HG02885 (cell line): ENCODE results near the gene KCNQ4.

Experiments
- ATAC-seq: cut with Tn5 transposase; IDR thresholded peaks from one replicate; pipeline ENCODE4 v1.9.1; 2021; ENCODE audit warnings: mild to moderate bottlenecking; ENCODE audit not compliant: unreplicated experiment, poor library complexity

Gene KCNQ4

DNA sequence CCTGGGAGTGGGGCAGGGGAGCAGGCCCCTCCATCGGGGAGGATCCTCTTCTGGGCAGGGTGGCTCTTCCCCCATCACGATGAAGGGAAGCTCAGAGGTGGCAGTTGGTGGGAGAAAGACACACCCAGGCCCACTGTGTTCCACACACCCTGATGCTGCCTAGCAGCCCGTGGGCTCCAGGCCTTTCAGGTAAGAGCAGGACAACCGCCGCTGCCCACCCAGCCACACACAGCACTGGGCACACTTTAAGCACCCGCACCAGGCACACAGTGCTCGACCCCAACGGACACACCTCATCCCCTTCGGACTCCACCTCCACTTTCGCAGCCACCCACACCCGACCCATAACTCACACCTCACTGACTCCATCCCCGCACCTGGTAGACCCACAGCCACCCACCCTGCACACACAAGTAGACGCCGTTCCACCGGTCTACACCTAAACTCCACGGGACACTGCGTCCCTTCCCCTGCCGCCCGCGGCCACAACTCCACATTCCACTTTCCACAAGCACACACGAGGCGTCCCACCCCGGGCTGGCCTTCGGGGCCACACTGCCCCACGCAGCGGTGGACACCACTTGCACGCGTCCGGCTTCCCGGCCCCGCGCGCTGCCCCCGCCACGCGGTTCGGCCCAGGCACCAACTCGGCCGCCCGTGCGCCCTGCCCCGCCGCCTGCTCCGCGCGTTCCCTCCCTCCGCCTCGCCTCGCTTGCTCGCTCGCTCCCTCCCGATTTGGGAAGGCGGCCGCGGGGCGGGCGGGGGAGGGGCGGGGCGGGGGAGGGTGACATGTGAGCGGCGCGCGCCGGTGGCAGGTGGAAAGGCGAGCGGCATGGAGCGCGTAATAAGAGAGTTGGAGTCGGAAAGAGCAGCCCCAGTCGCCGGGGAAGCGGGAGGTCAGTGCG lies at the start of gene KCNQ4:
KCNQ4 (plus strand) TSS at position 787 of the 905 bp plus-strand sequence. CDS start 307 bp downstream, outside the sequence.
- ATAC-seq = no peak

DNA sequence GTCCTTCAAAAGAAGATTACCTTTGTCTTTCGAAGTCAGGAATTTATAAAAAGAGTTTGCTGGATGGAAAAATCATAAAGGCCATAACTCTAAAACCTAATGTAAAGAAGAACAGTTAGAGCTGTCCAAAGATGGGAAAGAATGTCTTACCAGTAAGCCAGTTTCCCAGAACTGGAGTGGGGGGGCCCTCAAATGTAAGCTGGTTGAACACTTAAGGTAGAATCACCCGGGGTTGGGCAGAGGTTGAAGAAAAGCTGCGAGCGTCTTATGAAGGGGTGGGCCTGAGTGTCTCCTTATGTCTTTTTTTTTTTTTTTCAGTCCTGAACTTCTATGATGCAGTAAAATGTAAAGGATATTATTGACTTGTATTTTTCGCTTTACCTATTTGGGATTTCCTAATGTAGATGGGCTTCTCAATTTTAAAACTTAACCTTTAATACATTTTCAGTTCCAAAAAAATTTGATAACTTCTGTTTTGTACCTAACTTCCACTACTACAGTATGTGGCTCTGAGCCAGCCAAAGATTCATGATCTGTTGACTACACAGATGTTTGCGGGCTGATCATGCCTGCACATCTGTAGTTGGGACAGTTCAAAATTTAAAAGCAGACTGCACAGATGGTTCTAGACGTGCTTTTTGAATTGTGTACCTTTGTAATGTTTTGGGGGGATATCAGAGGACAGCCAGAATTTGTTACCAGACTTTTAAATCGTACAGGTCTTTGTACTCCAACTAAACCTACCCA lies 48.5 kb upstream of the KCNQ4 start:
- no peak for ATAC-seq

DNA sequence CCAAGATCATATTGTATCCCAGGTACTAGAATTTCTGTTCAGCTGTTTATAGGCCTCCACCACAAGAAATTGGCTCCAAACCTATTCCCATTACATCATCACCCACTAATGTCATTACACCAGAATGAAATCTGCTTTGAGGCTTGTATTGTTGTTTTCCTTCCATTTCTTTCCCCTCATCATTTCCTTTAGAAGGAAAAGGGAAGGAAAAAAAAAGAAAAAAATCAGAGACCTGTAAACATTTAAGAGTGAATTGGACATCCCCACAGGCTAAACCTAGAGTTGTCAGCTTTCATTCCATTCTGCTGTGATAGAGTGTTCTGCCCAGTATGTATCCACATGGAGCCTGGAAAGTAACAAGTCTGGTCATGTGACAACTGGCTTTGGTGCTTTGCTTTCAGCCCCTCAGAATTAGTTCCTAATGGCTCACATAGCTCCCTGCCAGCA lies 47.5 kb upstream of the KCNQ4 start:
- ATAC-seq = no peak

DNA sequence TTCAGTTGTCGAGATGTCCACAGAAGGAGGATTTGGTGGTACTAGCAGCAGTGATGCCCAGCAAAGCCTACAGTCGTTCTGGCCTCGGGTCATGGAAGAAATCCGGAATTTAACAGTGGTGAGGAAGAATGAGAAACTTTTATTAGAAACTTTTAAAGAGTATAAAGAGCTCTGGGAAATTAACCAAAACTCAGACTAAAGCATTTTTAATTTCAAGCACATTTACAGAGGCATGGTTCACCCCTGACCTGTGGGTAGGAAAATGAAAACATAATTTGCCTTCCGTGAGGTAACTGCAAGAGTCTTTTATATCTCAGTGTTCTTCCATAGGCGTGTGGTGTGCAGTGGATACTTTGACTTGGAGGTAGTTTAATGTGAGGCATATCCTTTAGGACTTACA lies 44.8 kb upstream of the KCNQ4 start:
- ATAC-seq = no peak

DNA sequence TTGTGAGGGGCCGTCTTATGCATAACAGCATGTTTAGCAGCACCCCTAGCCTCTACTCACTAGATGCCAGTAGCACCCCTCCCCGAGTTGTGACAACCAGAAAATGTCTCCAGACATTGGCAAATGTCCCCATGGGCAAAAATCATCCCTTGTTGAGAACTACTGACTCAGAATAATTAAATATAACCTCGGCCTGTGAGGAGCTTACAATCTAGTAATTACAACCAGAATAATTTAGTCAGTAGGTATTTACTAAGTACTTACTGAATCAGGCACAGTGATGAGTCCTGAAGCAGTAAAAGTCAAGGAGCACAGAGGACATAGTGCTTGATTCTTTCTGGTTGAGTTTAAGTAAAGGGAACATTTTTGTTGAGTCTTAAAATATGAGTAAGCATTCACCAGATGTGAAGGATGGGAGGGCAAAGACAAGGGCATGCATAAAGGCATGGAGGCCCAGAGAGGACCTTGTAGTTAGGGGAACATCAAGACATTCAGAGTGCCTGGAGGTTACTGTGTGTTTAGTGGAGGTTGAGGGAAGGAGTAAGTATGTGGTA lies 44.1 kb upstream of the KCNQ4 start:
- no peak for ATAC-seq

DNA sequence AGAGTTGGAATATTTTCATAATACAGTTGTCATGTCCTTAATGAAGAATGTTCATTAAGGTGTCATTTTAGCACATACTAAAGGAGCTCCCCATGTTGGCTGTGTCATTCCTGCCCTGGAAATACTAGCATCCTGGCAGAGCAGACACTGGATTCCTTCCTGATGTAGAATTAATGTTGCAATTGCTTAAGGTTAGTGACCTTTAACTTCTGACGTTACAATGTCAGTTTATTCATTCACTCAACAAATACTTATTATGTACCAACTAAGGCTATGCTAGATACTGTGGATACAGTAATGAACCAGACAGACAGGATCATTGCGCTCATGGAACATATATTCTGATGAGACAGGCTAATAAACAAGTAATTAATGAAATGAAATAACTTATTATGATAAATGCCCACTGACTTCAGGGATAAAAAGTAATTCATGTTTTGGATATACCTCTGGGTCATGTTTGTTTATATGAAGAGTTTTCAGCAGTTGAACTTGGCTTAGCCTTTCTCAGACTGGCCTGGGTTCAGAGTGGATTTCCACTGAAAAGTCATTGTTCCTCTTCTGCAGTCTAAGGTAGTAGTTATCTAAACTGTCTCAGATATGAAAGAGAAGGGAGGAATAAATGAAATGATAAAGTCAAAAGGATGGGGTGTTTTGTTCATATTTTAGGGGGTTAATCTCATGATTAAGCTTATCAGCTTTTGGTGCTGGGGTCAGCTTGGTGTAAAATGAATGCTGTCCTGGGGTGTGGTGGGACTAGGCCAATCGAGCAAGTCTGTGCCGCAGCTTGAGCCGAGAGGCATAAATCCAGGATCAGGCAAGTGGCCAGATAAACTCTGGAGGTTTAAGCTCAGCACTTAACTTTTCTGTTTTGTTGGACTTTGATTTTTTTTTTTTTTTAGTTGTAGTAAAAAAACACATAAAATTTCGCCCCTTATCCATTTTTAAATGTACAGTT lies 43.3 kb upstream of the KCNQ4 start:
- no peak for ATAC-seq

DNA sequence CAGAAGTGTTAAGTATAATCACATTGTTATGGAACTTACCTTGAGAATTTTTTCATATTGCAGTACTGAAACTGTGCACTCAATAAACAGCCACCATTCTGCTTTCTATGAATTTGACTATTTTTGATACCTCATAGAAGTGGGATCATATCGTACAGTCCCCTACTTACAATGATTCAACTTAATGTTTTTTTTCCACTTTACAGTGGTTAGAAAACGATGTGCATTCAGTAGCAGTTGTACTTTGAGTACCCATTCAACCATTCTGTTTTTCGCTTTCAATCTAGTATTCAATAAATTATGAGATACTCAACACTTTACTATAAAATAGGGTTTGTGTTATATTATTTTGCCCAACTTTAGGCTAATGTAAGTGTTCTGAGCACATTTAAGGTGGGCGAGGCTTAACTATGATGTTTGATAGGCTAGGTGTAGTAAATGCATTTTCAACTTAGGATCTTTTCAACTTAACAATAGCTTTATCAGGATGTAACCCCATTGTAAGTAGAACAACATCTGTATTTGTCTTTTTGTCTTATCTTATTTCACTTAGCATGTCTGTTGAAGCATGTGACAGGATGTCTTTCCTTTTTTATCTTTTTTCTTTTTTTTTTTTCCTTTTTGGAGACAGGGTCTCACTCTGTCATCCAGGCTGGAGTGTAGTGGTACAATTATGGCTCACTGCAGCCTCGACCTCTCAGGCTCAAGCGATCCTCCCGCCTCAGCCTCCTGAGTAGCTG lies 42.4 kb upstream of the KCNQ4 start:
- no peak for ATAC-seq

DNA sequence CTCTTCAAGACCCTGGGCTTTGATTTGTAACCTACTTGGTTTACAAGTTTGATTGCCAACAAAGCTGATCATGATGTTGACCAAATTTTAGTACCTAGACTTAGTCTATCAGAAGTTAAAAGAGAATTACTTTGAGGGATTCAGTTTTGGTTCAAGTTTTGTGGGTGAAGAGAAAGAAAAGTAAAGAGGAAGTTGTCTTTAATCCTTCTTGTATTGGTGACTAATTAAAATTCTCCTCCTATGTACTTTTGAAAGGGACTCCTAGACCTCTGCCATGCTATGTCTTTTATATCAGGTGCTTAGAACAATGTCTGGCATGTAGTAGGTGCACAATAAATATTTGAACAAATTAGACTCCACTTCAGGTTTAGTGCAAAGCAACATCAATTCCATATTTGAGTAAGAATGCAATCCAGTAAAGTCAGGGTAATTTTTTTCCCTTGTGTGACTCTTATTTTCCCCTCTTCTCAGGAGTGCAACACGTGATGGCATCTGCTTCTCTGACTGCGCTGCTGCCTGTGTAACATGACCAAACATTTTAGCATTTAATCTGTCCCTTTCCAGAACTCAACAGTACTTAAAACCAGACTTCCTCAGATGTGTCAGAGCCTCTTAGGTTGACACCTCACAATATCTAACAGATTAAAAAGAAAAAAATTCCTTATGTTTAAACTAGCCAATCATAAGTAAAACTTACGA lies 41.1 kb upstream of the KCNQ4 start:
- ATAC-seq = no peak

DNA sequence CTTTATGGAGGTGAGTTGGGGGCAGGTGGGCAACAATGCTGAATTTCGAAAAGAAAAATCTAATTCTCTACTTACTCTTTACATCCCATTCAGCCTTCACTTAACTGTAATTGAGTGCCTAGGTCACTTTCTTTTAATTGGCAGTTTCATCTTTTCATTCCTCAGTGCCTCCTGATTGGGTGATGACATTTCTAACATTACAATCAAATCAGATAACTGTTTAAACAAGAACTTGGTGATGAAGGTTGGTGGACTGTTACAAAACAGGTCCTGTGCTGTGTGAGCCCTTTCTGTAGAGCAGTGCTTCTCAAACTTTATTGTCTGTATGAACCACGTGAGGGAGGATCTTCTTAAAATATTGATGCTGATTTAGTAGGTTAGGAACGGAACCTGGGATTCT lies 40.1 kb upstream of the KCNQ4 start:
- ATAC-seq = no peak

DNA sequence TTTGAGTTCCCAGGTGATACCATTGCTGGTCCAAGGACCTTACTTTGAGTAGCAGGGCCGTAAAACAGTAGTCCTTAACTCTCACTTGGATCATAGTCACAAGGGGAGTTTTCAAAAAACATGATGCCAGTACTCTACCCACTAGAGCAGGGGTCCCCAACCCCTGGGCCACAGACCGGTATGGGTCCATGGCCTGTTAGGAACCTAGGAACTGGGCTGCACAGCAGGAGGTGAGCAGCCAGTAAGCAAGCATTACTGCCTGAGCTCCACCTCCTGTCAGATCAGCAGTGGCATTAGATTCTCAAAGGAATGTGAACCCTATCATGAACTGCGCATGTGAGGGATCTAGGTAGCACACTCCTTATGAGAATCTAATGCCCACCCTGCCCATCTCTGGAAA lies 39.7 kb upstream of the KCNQ4 start:
- ATAC-seq = no peak

DNA sequence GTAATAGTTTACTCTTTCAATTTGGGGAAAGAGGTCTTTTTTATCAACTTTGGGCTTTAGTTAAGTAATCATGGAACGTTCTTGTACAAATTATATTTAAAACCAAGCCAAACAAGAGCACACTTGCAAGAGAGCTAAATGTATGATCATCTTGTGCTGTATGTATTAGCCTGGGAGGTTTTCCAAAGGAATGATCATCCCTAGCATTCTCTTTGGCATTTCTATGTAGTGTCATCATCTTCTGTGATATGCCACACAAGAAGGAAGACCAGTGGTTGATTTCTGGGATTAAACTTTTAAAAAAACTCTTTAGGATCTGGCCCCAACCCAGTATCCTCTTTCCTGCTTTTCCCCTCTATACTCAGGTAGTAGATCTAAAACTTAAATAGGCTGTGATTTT lies 38.4 kb upstream of the KCNQ4 start:
- ATAC-seq = no peak

DNA sequence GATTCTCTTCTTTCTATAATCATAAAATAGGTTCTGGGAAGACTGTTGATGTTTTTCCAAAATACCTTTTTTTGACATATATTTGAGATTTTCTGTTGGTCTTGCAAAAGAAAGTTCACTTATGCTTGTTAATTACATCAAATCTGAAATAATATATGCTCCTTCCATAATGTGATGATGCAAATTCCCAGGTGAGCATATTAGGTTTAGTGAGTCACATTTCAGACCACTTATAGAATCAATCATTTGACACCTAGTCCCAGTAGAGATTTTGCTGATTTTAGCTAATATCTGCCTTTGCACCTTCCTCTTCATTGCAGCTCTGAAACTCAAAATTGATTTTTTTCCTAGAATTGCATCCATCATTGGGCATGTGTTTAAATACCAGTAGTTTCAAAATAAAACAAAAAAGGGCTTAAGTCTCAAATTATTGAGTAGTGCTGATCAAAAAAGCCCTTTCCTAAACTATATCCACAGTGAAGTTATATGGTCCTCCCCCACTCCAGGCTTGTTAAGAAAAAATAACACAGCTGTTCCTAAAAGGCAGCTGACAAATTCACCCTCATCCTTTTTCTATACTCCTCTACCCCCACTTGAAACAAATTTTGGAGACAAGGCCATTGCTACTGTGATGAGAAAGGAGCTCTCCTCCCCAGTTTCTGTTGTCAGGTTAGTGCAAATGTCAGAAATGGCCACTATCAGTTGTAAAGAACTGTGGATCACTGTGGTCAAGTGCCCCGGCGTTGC lies 37.1 kb upstream of the KCNQ4 start:
- ATAC-seq = no peak

DNA sequence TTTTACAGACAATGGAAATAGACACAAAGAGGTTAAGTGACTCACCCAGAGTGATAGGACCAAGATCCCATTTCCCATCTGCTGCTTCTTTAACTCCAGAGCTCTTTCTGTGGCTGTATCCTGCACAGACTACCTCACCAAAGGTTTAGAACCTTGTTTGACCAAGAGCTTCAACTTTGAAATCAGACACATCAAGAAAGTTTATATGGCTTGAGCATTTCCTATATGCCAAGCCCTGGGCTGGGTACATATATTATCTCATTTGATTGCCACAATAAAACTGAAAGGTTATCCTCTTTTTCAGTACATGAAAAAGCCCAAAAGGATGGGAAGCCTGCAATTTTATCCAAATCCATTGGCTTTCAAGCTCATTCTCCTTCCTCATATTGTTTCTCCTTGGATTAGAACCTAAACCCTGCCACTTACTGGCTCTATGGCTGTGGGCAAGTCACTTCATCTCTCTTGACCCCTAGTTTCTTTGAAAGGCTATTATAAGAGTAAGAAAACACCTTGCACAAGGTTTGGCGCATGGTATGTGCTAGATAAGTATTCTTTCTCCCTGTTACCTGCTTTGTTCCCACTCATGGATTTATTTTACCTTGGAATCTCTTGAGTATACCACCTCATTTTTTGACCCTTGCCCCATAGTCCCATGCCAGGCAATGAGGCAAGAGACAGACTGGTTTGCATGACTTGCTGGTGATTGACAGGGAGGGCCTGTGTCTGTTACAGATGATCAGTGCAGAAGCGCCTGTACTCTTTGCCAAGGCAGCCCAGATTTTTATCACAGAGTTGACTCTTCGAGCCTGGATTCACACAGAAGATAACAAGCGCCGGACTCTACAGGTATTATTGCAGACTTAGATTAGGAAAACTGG lies 34.5 kb upstream of the KCNQ4 start:
- ATAC-seq = no peak

DNA sequence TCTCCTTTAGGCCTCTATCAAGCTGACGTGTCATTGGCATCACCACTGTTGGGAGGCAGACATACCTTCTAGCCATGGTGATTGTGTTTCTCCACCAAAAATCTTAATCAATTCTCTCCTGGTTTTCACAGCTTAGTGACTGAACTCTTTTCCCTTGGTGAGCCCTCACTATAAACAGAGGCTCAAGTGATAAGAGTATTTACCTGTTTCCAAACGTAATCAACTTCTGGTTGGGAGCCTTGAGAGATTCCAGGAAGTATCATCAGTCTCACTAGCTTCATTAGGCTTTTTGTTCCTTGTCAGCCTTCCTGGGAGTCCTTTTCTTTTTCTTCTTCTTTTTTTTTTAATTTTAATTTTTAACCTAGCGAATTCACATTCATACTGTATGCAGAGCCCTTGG lies 33.8 kb upstream of the KCNQ4 start:
- ATAC-seq = no peak

DNA sequence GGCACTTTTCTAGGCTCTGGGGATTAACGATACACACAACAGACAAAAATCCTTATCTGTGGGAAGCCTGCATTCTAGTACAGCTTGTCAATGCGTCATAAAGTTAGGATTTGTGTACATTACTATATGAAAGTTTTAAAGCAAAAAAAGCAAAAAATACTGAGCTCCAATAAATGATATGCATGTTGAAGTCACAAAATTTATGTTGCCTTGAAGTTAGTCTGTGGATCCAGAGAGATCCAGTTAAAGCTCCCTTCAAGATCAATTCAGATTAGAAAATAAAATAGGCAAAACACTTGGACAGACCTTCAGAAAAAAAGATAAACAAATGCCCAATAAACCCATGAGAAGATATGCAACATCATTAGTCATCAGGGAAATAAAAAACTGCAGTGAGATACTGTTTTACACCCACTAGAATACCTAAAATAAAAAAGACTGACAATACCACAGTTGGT lies 33.1 kb upstream of the KCNQ4 start:
- no peak for ATAC-seq

DNA sequence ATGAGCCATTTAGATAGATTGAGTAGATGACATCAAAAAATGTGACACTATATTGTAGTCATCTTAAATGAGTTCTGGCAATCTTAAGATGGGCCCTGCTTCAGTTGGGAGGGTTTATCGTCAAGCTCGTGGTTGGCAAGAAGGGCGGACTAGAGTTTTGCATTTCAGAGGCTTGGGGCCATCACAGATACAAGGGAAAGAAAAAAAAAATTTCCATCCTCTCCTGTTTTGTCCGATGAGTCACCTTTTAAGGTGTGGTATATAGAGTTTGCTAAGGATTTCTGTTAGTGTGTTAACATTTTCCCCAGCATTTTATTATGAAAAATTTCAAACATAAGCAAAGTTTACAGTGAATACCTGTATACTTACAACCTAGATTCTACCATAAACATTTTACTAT lies 31.8 kb upstream of the KCNQ4 start:
- no peak for ATAC-seq
